Stimulated activated memory B cell treated with anti-CD40 and anti-IgM and Interleukin-4, amounts not matched to agents 10 μg/mL and 1 μg/mL and 100 μg/mL, for 72 hours (primary cell): ENCODE measurements around the gene HRK.

ENCODE experiments used
- ATAC-seq: fragments of 150-1000 bp; cut with Tn5 transposase; 2 replicates; pipeline ENCODE4 v1.10.0; 2021
- H3K27ac Mint-ChIP-seq: one replicate; pipeline ENCODE4 v1.8.0; 2022; ENCODE audit warnings: mild to moderate bottlenecking, mixed read lengths
- H3K27me3 Mint-ChIP-seq: one replicate; pipeline ENCODE4 v1.8.0; 2022; ENCODE audit warnings: mixed read lengths
- H3K36me3 Mint-ChIP-seq: one replicate; pipeline ENCODE4 v1.8.0; 2022; ENCODE audit warnings: mixed read lengths
- H3K4me1 Mint-ChIP-seq: one replicate; pipeline ENCODE4 v1.8.0; 2022; ENCODE audit warnings: mixed read lengths
- H3K4me3 Mint-ChIP-seq: one replicate; pipeline ENCODE4 v1.8.0; 2022; ENCODE audit warnings: mild to moderate bottlenecking, moderate library complexity, mixed read lengths
- H3K9me3 Mint-ChIP-seq: one replicate; pipeline ENCODE4 v1.8.0; 2022; ENCODE audit warnings: mixed read lengths

HRK gene

DNA sequence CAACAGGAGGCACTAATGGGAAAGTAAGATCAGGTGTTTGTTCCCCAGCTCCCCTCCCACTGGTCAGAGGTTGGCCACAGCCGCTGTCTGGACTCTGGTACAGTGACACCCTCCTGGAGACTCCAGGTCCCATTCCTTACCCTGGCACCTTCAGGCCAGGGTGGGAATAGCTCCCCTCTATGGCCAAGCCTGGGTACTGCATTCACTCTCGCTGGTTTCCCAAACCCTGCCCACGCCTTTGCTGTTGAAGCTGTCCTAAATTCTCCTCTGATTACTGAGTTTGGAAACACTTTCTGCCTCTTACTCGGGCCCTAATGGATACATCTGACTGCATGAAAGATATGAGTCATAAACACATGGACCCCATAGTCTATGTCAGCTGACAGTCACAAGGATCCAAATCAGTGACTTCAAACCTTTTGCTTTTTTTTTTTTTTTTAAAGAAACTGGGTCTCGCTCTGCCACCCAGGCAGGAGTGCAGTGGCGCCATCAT lies 17.9 kb downstream of the HRK start:
- no peaks in the 10 kb centered on the region for H3K9me3 Mint-ChIP-seq
- H3K4me3 Mint-ChIP-seq = no peak overlapping the region
- ATAC-seq = no peak
- H3K36me3 Mint-ChIP-seq = no peaks in the 10 kb centered on the region
- peaks cover 41% of the 10 kb centered on the region for H3K4me1 Mint-ChIP-seq
- no peak overlapping the region for H3K27ac Mint-ChIP-seq
- H3K27me3 Mint-ChIP-seq = no peaks in the 10 kb centered on the region

DNA sequence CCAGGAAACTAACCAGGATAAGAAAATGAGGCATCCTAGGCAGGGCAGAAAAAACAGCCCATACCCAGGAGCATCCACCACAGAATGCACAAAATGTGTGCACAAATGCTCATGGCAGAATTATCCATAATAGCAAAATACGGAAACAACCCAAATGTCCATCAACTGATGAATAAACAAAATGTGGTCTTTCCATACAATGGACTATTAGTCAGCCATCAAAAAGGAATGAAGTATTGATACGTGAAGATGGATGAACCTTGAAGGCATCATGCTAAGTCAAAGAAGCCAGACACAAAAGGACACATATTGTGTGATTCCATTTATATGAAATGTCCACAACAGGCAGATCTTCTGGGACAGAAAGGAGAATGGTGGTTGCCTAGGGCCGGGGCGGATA lies 19.1 kb downstream of the HRK start:
- no peaks in the 10 kb centered on the region for H3K36me3 Mint-ChIP-seq
- H3K4me1 Mint-ChIP-seq = peaks cover 53% of the 10 kb centered on the region
- no peak overlapping the region for H3K4me3 Mint-ChIP-seq
- no peaks in the 10 kb centered on the region for H3K27me3 Mint-ChIP-seq
- H3K27ac Mint-ChIP-seq = peak overlapping the region; percentile 62
- ATAC-seq = no peak
- no peaks in the 10 kb centered on the region for H3K9me3 Mint-ChIP-seq

DNA sequence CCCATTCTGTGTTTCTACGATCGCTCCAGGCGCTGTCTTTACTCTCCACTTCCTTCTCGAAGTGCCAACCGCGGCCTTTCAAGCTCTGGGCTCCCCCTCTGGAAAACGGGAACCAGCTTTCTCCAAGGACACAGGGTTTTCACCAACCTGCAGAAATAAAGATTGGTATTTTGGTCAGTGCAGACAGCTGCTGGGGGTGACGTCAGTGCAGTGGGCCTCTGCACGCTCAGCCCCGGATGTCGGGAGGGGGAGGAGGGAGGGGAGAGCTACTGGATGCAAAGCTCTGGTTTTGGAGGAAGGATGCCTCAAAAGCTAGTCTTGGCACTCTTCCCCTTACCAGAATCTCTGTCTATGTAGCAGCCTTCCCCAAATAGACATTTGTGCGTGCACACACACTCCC lies 19.9 kb downstream of the HRK start:
- peak overlapping the region; percentile 66 for H3K4me3 Mint-ChIP-seq
- H3K27ac Mint-ChIP-seq = peak overlapping the region; percentile 62
- H3K4me1 Mint-ChIP-seq = peaks cover 57% of the 10 kb centered on the region
- no peaks in the 10 kb centered on the region for H3K9me3 Mint-ChIP-seq
- H3K27me3 Mint-ChIP-seq = no peaks in the 10 kb centered on the region
- peak; percentile 92 for ATAC-seq
- H3K36me3 Mint-ChIP-seq = no peaks in the 10 kb centered on the region

DNA sequence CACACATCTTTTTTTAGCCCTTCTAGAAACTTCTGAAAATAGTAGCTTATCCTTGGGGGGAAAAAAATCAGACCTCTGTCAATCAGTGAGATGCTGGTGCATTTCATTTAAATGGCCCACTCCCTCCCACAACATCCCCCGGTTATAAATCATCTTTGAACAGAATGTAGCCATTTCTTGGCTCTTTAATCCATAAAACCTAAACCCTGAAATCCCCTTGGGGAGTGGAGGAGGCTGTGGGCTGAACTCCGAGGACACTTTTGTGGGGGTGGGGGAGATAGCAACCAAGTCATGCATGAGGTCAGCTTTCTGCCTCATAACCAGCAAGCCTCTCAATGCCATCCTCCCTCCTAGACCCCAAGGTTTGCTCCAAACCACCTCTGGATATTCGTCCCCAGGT lies 21.0 kb downstream of the HRK start:
- peak overlapping the region; percentile 15 for H3K4me3 Mint-ChIP-seq
- H3K27me3 Mint-ChIP-seq = no peaks in the 10 kb centered on the region
- peak overlapping the region; percentile 62 for H3K27ac Mint-ChIP-seq
- H3K9me3 Mint-ChIP-seq = no peaks in the 10 kb centered on the region
- H3K4me1 Mint-ChIP-seq = peaks cover 63% of the 10 kb centered on the region
- no peak for ATAC-seq
- no peaks in the 10 kb centered on the region for H3K36me3 Mint-ChIP-seq

DNA sequence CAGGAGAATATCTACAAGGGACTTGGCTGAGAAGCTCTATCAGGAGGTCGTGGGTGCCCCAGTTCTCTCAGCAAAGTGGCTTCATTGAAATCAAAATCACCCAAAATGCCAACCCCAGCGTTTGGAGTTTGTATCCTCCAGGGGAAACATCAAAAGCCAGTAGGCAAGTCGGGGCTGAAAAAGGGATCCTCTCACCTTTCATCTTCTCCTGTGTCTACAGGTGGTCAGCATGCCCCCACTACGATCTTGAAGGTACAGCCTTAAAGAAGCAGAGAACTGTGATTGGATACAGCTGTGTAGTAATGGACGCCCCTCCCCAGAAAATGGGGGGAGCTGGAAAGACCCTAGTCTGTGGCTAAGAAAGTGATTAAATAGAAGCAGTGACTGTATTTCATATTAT lies 22.2 kb downstream of the HRK start:
- H3K27ac Mint-ChIP-seq = peak overlapping the region; percentile 90
- ATAC-seq = no peak
- H3K4me3 Mint-ChIP-seq = no peak overlapping the region
- no peaks in the 10 kb centered on the region for H3K9me3 Mint-ChIP-seq
- peaks cover 63% of the 10 kb centered on the region for H3K4me1 Mint-ChIP-seq
- H3K36me3 Mint-ChIP-seq = no peaks in the 10 kb centered on the region
- H3K27me3 Mint-ChIP-seq = no peaks in the 10 kb centered on the region

DNA sequence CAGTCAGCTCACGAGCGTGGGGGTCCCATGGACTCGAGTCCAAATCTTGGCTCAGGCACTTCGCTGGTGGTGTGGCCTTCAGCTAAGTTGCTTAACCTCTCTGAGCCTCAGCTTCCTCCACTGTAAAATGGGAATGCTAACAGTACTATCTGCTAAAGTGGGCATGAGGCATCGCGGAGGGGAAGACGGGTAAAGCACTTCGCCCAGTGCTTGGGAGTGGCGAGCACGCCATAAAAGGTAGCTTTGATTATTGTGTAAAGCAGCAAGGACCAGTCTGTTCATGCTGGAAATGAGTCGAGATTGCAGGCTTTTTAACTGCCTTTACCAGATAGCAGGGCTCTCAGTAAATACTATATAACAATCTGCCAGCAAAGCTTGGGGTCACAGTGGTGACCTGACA lies 24.5 kb downstream of the HRK start:
- ATAC-seq = no peak
- no peaks in the 10 kb centered on the region for H3K9me3 Mint-ChIP-seq
- H3K36me3 Mint-ChIP-seq = no peaks in the 10 kb centered on the region
- H3K27me3 Mint-ChIP-seq = no peaks in the 10 kb centered on the region
- H3K4me3 Mint-ChIP-seq = no peak overlapping the region
- peak overlapping the region; percentile 90 for H3K27ac Mint-ChIP-seq
- peaks cover 56% of the 10 kb centered on the region for H3K4me1 Mint-ChIP-seq

DNA sequence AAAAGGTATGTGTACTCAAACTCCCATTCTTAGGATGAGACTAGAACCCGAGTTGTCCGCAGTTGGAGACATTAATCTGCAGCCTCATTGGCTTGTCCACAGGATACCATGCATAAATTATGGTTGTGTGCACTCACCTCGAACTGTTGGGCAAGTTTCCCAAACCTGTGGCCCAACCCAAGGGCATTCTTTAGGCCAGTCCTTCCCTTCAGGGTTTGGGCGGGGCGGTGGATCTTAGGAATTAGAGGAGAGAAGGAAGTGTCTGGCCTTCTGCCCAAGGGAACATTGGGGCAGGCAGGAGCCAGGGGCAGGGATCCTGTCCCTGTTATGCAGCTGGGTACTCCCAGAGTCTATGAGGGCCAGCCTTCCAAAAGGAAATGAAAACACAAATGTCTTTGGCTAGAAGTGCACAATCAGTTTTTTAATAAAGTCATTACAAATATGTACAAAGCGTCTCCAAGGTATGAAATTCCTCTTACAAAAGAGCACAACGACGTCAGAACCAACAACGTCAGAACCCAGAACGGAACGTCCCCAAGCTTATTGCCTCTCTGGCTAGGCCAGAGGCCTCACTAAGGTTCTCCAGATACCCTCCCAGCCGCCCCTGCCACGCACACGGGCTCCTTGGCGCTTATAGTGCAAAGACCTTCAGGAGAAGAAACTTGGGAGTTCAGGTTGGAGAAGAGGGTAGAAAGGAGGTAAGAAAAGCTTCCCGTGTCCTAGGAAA lies 25.3 kb downstream of the HRK start:
- Mint-ChIP-seq H3K36me3 (no peaks in the 10 kb centered on the region), H3K27me3 (no peaks in the 10 kb centered on the region), H3K4me3 (no peak overlapping the region), H3K9me3 (no peaks in the 10 kb centered on the region), H3K4me1 (peaks cover 47% of the 10 kb centered on the region), H3K27ac (peak overlapping the region; percentile 90)
- no peak for ATAC-seq

DNA sequence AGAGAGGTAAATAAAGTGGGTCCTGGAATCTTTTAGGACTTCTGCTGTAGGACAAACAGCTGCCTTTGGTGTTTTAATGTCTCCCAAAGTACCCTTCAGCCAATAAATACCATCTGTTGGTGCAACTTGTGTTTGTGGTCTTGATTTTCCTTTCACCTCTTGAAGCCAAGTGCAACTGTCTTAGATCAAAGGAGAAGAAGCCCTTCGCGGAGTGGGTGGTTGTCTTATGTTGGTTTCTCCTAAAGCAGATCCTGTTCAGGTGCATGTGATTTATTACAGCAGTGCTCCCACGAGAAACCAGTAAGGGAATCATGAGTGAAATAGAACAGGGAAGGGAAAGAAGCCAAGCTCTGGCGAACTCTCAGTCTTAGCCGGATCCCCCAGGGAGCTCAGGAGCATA lies 27.7 kb downstream of the HRK start:
- H3K4me1 Mint-ChIP-seq = peaks cover 23% of the 10 kb centered on the region
- no peak overlapping the region for H3K27ac Mint-ChIP-seq
- H3K36me3 Mint-ChIP-seq = peaks cover 9% of the 10 kb centered on the region
- H3K4me3 Mint-ChIP-seq = no peak overlapping the region
- no peak for ATAC-seq
- H3K9me3 Mint-ChIP-seq = no peaks in the 10 kb centered on the region
- H3K27me3 Mint-ChIP-seq = no peaks in the 10 kb centered on the region

DNA sequence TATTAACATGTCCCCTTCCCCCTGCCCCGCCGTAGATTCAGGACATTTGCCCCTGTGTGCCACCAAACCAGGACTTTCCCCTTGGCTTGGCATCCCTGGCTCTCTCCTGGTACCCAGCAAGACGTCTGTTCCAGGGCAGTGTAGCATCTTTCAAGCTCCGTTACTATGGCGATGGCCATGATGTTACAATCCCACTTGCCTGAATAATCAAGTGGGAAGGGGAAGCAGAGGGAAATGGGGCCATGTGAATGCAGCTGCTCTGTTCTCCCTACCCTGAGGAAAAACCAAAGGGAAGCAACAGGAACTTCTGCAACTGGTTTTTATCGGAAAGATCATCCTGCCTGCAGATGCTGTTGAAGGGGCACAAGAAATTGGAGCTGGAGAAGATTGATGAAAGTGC lies 28.9 kb downstream of the HRK start:
- Mint-ChIP-seq H3K27ac (no peak overlapping the region), H3K4me1 (peaks cover 11% of the 10 kb centered on the region)
- ATAC-seq = no peak

DNA sequence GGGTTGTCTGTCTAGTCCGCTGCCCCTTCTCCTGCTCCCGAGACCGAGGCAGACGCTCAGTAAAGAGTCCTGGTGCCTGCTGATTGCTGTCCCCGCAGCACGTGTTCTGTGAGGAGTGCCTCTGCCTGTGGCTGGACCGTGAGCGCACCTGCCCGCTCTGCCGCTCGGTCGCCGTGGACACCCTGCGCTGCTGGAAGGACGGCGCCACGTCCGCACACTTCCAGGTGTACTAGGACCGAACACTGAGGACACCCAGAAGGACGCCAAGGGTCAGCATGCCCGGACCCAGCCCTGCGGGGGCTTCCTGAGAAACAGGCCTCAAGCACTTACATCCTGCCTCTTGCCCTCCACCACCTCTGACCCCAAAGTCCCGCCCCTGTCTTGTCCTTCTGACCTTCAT lies 32.0 kb downstream of the HRK start:
- no peak for ATAC-seq
- Mint-ChIP-seq H3K27me3 (no peaks in the 10 kb centered on the region), H3K4me3 (no peak overlapping the region), H3K36me3 (peaks cover 13% of the 10 kb centered on the region), H3K27ac (no peak overlapping the region), H3K9me3 (no peaks in the 10 kb centered on the region), H3K4me1 (no peaks in the 10 kb centered on the region)

More for the DNA sequence above, 28.9 kb downstream of the HRK start:
- no peaks in the 10 kb centered on the region for H3K27me3 Mint-ChIP-seq
- H3K36me3 Mint-ChIP-seq = peaks cover 13% of the 10 kb centered on the region
- H3K4me3 Mint-ChIP-seq = no peak overlapping the region
- no peaks in the 10 kb centered on the region for H3K9me3 Mint-ChIP-seq

DNA sequence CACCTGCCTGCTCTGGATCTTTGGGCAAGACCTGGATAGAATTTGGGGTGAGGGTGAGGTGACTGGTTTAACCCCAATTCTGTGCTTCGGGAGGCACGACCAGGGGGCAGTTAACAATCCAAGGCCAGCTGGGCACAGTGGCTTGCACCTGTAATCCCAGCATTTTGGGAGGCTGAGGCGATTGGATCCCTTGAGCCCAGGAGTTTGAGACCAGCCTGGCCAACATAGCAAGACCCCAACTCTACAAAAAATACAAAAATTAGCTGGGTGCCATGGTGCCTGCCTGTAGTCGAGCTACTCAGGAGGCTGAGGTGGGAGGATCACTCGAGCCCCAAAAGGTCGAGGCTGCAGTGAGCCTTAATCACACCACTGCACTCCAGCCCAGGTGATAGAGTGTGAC lies 38.2 kb downstream of the HRK start:
- Mint-ChIP-seq H3K4me1 (peaks cover 7% of the 10 kb centered on the region), H3K36me3 (peaks cover 7% of the 10 kb centered on the region), H3K27ac (no peak overlapping the region), H3K4me3 (no peak overlapping the region), H3K27me3 (no peaks in the 10 kb centered on the region), H3K9me3 (peaks cover 6% of the 10 kb centered on the region)
- no peak for ATAC-seq

DNA sequence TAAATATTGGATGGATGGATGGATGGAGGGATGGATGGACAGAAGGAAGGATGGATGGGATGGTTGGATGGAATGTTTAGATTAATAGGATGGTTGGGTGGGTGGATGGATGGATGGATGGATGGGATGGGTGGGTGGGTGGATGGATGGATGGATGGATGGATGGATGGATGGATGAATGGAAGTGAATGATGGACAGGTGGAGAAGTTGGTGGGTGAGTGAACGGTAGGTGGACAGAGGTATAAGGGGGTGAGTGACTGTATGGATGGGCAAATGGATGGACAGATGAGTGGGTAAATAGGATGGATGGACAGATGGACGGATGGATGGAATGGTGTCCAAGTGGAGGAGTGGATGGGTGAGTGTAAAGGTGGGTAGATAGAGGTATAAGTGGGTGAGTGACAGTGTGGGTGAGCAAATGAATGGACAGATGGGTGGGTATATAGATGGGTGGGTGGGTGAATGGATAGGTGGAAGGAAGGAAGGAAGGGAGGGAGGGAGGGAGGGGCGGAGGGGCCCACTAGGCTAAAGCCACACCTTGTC lies 41.9 kb downstream of the HRK start:
- no peak for ATAC-seq
- peaks cover 26% of the 10 kb centered on the region for H3K36me3 Mint-ChIP-seq
- no peak overlapping the region for H3K4me3 Mint-ChIP-seq
- peaks cover 7% of the 10 kb centered on the region for H3K4me1 Mint-ChIP-seq
- no peaks in the 10 kb centered on the region for H3K27me3 Mint-ChIP-seq
- peak overlapping the region; percentile 9 for H3K27ac Mint-ChIP-seq
- peaks cover 10% of the 10 kb centered on the region for H3K9me3 Mint-ChIP-seq

DNA sequence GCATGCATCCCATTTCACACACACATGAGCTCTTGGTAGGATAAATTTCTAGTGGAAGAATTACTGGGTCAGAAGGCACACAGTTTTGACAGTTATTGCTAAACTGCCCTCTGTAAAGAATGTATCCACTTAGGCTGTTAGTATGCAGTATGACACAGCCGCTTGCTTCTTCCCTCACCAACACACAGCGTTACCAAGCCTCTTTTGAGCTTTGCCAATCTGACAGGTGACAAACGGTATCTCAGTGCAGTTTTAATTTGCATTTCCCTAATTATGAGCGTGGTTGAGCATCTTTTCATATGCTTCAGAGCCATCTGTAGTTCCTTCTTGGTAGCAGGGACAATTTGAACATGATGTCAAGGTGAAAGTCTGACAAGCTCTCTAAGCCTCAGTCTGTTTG lies 42.9 kb downstream of the HRK start:
- Mint-ChIP-seq H3K4me1 (peaks cover 12% of the 10 kb centered on the region), H3K4me3 (no peak overlapping the region), H3K9me3 (peaks cover 10% of the 10 kb centered on the region), H3K27ac (no peak overlapping the region), H3K36me3 (peaks cover 24% of the 10 kb centered on the region), H3K27me3 (no peaks in the 10 kb centered on the region)
- no peak for ATAC-seq

DNA sequence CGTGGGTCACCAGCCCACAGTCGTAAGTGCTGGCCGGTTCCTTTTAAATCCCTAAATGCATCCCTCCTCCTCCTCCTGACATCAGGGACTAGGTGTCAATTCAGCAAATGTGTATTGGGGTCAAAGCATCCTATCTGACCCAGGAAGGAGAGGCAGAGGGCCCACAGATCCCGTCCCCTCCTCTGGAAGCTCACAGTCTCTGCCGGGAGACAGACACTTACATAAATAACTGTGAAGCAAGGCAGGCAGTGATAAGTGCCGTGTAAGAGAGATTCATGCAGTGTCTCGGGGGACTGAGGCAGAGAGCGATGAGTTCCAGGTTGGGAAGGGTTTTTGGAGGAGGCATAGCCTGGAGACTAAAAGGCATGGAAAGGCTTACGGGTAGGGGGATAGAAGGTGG lies 44.1 kb downstream of the HRK start:
- ATAC-seq = no peak
- Mint-ChIP-seq H3K9me3 (peaks cover 10% of the 10 kb centered on the region), H3K27ac (no peak overlapping the region), H3K4me1 (peaks cover 12% of the 10 kb centered on the region), H3K27me3 (no peaks in the 10 kb centered on the region), H3K4me3 (no peak overlapping the region), H3K36me3 (peaks cover 22% of the 10 kb centered on the region)

DNA sequence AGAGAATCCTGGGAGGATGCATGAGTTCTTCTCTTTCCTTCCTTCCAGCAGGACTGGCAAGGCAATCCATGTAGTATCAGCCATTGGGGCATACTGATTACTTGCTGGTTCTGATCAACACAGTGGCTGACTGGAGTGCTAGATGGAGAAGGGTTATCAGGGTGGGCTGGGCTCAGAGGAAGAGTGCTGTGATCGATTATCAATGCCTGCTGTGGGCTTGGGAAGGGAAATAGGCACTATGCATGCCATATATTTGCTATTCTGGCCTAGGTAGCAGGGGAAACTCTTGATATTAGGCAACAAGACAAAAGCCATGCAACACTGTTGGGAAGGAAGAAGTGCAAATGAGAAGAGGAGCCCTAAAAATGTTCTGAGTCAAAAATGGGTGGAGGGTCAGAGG lies 45.8 kb downstream of the HRK start:
- no peak for ATAC-seq
- Mint-ChIP-seq H3K36me3 (peaks cover 22% of the 10 kb centered on the region), H3K27me3 (no peaks in the 10 kb centered on the region), H3K9me3 (peaks cover 10% of the 10 kb centered on the region), H3K4me3 (no peak overlapping the region), H3K4me1 (peaks cover 12% of the 10 kb centered on the region), H3K27ac (no peak overlapping the region)

DNA sequence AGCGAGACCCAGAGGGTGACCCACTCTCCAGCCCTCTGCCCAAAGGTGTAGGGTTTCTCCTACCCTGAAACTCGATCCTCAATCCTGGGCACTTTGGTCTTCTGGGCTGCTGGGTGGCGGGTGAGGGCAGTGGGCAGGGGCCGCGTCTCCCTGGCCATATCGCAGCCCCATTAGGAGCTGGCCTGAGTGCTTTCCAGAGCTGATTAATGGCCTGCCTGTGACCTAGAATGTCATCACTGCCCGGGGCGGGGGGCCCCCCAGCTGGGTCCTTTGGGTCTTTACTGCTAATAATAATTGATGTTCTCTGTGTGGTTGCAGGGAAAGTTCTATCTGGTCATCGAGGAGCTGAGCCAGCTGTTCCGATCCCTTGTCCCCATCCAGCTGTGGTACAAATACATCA lies 47.8 kb downstream of the HRK start:
- ATAC-seq = no peak
- H3K9me3 Mint-ChIP-seq = peaks cover 4% of the 10 kb centered on the region
- no peak overlapping the region for H3K27ac Mint-ChIP-seq
- peaks cover 8% of the 10 kb centered on the region for H3K4me1 Mint-ChIP-seq
- peaks cover 22% of the 10 kb centered on the region for H3K36me3 Mint-ChIP-seq
- no peak overlapping the region for H3K4me3 Mint-ChIP-seq
- H3K27me3 Mint-ChIP-seq = no peaks in the 10 kb centered on the region
